ENCODE results near the gene DDC. TPM values are rescaled to one million over a fixed set of nuclear protein-coding genes. Genes with fewer than 3 reads are reported as not detected.

The DDC gene
- total RNA-seq, 4 donors from 2014 or later: not detected

- no peak for DNase-seq (ENCODE audit: extremely low spot score)
- TF ChIP-seq POLR2AphosphoS5 (IDR thresholded peaks at IDR 0.05) (no peak), POLR2A (IDR thresholded peaks at IDR 0.05; ENCODE audit: low read depth) (no peak), EP300 (IDR thresholded peaks at IDR 0.05) (no peak), CTCF (IDR thresholded peaks at IDR 0.05) (no peak)
- H3K27ac ChIP-seq (replicated peaks in 1 of 4): no peak overlapping the region
- H3K4me3 ChIP-seq: no peak overlapping the region
- H3K36me3 ChIP-seq: no peaks in the 10 kb centered on the region
- no peaks in the 10 kb centered on the region for H3K9me3 ChIP-seq
- H3K27me3 ChIP-seq: no peaks in the 10 kb centered on the region
- intact Hi-C loops (cut with DNase I): no loop called here
- 72% methylated on average over 5 of the region's 5 CpGs for WGBS
- peaks cover 5 to 8% (median 6%) of the 10 kb centered on the region in 4 donors for H3K4me1 ChIP-seq
These were observed 110.2 kb downstream of the DDC start for GRCh38 chr7:50454968-50455367.

GRCh38 chr7:50450590-50451032, 114.6 kb downstream of the DDC start:
- Histone ChIP-seq H3K4me1 (peaks cover 13 to 20% (median 15%) of the 10 kb centered on the region in 4 donors), H3K36me3 (peaks cover 5 to 17% (median 16%) of the 10 kb centered on the region in 4 donors), H3K27me3 (no peaks in the 10 kb centered on the region), H3K9me3 (no peaks in the 10 kb centered on the region), H3K27ac (replicated peaks in 1 of 4) (peak overlapping the region; percentile 78 to 83 (median 82)), H3K4me3 (peak overlapping the region; percentile 75 to 92 (median 84))
- intact Hi-C loops (cut with DNase I): no loop called here
- DNase-seq (ENCODE audit: extremely low spot score): no peak
- WGBS: 21% methylated on average over 31 of the region's 32 CpGs
- TF ChIP-seq POLR2A (IDR thresholded peaks at IDR 0.05; ENCODE audit: low read depth): no peak
- TF ChIP-seq EP300 (IDR thresholded peaks at IDR 0.05): no peak
- TF ChIP-seq POLR2AphosphoS5 (IDR thresholded peaks at IDR 0.05): no peak
- TF ChIP-seq CTCF (IDR thresholded peaks at IDR 0.05): no peak

GRCh38 chr7:50449881-50450589, 115.2 kb downstream of the DDC start, which contains the start of gene FIGNL1:
Gene FIGNL1 (minus strand): TSS chr7:50450350. CDS start chr7:50447287, 3,063 bp downstream.
- Histone ChIP-seq H3K36me3 (peaks cover 5 to 22% (median 21%) of the 10 kb centered on the region in 4 donors), H3K9me3 (no peaks in the 10 kb centered on the region), H3K4me3 (peak within 1 kb of the TSS; percentile 75 to 92 (median 84)), H3K27ac (replicated peaks in 1 of 4) (peak within 1 kb of the TSS; percentile 78 to 83 (median 82)), H3K4me1 (peaks cover 13 to 20% (median 15%) of the 10 kb centered on the region in 4 donors), H3K27me3 (no peaks in the 10 kb centered on the region)
- DNase-seq (ENCODE audit: extremely low spot score): no peak
- intact Hi-C loops (cut with DNase I): no loop called here
- under 1% methylated on average over 54 of the region's 63 CpGs for WGBS
- TF ChIP-seq POLR2AphosphoS5 (IDR thresholded peaks at IDR 0.05) (peak; percentile 78 to 88), CTCF (IDR thresholded peaks at IDR 0.05) (peak in 1 of 3 experiments; percentile 7), POLR2A (IDR thresholded peaks at IDR 0.05; ENCODE audit: low read depth) (no peak)

- intact Hi-C loops (cut with DNase I): no loop called here
- DNase-seq (ENCODE audit: extremely low spot score): no peak
- TF ChIP-seq CTCF (IDR thresholded peaks at IDR 0.05) (no peak), POLR2A (IDR thresholded peaks at IDR 0.05; ENCODE audit: low read depth) (no peak), POLR2AphosphoS5 (IDR thresholded peaks at IDR 0.05) (no peak), EP300 (IDR thresholded peaks at IDR 0.05) (no peak)
- Histone ChIP-seq H3K36me3 (peaks cover 5 to 28% (median 21%) of the 10 kb centered on the region in 4 donors), H3K4me1 (peaks cover 13 to 20% (median 15%) of the 10 kb centered on the region in 4 donors), H3K27me3 (no peaks in the 10 kb centered on the region), H3K9me3 (no peaks in the 10 kb centered on the region), H3K27ac (replicated peaks in 1 of 4) (peak overlapping the region; percentile 78 to 83 (median 82)), H3K4me3 (peak overlapping the region; percentile 75 to 92 (median 84))
- 14% methylated on average over 5 of the region's 5 CpGs for WGBS
These were observed 115.7 kb downstream of the DDC start for GRCh38 chr7:50449501-50449880.

All from esophagus muscularis mucosa (tissue), 4 donors.